HG02623 (cell line): ENCODE data around the gene GPAT3.
"Not testable (repeated sequence)": the region's sequence is repeated elsewhere in the genome, so short reads cannot be mapped to it uniquely, and the experiment has no call there.

Experiments used
- ATAC-seq: cut with Tn5 transposase; IDR thresholded peaks from one replicate; pipeline ENCODE4 v1.9.1; 2021; ENCODE audit warnings: moderate library complexity; ENCODE audit not compliant: unreplicated experiment

The GPAT3 gene

DNA sequence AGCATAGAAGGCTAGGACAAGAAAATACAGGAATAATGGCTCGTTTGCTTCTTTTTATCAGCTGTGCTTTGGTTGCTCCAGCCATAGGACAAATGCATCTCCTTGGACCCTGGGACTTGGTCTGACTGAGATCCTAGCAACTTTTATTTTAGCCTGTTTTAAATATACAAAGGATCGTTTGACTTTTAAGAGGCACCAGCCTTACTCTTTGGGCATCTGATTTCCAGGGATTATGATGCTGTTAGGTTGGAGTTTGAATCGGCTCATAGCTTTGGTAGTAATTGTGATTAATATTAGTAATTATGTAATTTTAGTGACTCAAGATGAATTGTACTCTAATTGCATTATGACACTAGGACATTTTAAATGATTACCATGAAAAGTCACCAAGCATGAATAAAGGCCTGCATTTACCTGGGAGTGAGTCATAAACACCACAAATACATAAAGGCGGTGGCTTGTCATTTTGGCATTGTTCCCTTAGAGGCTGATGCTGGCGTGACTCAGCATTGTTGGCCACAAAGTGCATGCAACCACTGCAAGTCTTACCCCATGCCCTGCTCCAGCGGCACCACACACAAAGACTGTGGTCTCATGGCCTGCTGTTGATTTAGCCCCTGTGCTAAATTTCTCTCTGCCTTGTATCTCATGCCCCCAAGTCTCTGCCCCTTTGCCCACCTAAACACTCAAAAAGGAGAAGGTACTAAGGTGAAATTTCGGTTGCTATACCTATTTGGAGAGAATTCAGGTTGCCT, 12.4 kb downstream of the GPAT3 start:
- ATAC-seq, result peak; percentile 90

DNA sequence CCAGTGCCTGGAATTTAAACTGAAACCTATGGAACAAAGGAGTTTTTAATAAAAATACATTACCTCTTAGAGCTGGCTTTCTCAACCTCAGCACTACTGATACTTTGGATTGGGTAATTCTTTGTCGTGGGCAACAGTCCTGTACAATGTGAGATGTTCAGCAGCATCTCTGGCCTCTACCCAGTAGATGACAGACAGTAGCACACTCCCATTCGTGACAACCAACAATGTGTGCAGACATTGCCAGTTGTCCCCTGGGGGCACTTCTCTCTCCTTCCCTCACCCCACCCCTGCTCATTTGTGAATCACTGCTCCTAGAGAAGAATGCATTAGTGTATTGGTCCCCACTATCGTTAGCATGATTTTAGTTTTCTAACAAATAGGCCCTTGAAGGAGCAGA, 16.2 kb downstream of the GPAT3 start:
- no peak for ATAC-seq

DNA sequence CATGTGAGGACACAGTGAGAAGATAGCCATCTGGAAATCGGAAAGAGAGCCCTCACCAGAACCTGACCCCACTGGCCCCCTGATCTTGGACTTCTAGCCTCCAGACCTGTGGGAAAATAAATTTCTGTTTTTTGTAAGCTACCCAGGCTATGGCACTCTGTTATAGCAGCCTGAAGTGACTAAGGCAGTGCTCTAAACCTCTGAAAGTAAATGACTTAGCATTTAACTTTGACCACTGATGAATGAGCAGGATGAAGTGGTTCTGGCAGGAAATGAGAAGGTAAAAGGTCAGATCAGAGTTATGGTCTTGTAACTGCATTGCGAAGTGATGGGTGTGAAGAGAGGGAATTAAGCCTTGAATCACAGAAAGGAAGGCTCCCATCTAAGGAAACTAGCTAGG, 17.0 kb downstream of the GPAT3 start:
- ATAC-seq, result peak; percentile 48

DNA sequence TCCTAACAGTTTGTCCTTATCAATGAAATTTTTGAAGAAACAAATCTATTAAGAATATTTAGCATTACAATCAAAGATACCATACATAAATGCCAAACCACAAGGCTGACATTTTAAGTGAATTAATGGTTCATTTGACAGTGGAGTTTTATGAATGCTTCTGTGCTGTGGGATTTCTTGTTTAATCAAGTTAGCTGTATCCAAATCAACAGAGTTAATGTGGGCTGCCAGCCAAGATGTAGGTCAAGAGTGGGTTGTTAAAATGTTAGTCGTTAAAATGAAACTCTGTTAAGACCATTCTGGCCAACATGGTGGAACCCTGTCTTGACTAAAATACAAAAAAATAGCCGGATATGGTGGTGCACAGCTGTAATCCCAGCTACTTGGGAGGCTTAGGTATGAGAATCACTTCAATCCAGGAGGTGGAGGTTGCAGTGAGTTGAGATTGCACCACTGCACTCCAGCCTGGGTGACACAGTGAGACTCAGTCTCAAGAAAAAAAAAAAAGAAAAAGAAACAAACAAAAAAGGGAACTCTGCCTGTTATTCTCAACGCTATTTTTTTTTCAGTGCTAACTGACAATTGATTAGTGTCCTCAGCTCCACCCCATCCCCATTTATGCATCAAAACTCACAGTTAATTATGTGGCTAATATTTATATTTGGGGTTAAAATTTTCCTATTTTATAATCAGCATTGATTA, 20.2 kb downstream of the GPAT3 start:
- no peak for ATAC-seq

DNA sequence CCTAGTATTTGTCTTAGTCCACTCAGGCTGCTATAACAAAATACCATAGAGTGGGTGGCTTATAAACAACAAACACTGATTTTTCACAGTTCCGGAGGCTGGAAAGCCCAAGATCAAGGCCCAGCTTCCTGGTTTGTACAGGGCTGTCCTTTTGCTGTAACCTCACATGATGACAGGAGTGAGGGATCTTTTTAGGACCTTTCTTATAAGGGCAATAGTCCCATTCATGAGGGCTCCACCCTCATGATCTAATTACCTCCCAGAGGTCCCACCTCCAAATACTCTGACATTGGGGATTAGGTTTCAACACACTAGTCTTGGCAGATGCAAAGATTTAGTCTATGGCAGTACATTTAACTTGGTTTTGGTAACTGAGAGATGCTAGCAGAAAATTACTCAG, 20.9 kb downstream of the GPAT3 start:
- ATAC-seq, result no peak

DNA sequence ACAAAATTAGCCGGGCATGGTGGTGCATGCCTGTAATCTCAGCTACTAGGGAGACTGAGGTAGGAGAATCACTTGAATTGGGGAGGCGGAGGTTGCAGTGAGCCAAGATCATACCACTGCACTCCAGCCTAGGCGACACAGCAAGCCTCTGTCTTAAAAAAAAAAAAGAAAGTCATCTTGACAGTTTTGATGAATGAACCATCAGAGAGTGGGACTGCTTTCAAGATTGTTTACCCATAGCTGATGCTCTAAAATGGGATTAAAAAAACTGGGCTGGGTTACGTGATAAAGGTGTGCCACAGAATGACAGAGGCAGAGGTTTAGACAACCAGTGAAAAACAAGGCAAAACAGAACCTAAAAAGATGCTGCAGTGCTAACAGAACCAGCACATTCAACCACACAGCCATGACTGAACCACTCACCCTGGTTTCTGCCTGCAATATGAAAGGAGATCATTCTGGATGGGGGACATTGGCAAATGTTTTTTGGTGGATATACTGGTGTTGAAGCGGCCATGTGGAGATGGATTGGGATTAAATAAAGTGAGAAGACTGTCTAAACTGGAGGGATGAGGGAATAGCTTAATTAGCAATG, 22.2 kb downstream of the GPAT3 start:
- ATAC-seq, result no peak

DNA sequence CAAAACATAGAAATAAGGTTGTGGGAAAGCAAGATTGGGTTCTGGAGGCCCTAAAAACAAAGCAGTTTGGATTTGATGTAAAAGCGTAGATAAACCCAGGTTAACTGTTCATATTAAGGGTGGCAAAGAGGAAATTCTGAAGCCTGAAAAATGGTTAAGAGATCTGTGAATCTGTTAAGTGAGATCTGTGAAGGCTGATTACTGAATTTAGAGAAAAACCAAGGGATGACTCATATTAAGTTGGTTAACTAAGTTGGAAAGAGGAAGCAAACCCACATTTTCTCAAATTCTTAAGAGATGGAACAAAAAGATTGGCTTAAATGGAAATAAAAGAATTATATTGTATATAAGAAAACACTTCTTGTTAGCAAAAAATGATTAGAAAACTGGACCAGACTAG, 22.8 kb downstream of the GPAT3 start:
- no peak for ATAC-seq

DNA sequence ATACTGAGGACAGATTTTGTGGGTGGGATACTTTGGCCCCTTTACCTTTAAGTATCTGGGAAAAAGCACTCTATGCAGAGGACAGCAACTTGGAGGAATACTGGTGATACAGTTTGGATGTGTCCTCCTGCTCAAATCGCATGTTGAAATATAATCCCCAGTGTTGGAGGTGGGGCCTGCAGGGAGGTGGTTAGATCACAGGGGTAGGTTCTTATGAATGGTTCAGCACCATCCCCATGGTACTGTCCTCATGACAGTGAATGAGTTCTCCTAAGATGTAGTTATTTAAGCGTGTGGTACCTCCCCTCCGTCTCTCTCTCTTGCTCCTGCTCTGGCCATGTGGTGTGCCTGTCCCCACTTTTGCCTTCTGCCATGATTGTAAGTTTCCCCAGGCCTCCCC, 24.6 kb downstream of the GPAT3 start:
- no peak for ATAC-seq

DNA sequence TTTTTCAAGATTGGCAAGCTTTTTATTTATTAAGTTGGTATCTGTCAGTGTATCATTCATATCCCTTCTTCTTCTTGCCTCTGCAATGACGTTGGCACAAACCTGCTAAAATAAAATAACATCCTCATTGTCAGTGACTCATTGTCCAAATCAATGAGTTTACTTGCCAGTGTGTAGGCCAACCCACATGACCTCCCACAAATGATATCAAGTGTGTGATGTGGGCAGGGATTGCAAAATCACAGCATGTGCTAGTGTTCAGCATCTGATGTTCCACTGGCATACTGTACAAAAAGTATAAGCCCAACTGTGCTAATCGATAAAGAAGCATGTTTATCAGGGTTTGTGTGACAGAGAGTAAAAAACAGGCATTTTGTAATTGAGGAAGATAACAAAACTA, 25.5 kb downstream of the GPAT3 start:
- no peak for ATAC-seq

DNA sequence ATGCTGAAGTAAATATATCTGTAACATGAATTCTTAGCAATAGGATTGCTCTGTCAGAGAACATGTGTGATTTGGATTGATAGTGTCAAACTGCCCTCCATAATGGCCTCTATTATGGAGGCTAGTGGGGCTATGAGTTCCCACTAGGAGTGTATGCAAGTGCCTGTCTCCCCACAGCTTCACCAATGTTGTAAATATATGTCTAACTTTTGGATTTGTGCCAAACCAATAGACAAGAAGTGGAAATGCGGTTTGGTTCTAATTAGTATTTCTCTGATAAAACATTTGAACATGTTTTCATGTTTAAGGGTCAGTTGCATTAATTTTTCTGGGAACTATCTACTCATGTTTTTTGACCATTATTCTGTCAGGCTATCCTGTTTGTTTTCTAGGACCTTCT, 28.1 kb downstream of the GPAT3 start:
- no peak for ATAC-seq

DNA sequence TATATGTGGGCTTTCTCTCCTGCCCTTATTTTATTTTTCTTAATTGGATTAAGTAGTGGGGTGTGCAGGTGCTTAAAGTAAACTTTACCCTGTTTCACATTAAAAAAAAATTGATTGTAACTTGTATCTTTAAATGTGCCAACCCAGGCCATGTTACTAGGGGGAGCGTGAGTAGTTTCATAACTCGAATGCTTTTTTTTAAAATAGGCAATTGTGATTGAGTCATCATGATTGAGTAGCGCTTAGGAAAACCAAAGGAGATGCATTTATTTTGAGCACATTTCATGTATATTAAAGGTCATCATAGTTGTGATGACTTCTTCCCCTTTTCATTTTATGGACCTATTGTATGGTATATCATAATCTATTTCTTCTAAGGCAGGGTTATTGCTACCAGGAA, 32.2 kb downstream of the GPAT3 start:
- no peak for ATAC-seq

DNA sequence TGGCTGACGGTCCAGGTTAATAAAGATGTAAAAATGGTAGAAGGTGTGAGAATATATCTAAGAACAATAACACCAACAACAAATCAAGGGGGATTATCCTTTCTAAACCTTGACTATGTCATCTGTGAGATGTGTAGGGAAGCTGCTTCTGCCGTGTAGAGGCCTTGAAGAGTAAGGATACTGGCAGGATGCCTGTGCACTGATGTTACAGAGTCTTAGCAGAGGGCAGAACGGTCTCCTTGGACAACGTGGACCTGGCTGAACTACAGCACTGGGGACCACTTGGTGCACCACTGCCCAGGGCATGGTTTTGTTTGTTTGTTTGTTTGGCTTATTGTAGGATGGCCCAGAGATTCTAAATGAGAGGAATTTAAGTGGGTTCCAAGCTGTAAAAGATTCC, 33.5 kb downstream of the GPAT3 start:
- no peak for ATAC-seq

DNA sequence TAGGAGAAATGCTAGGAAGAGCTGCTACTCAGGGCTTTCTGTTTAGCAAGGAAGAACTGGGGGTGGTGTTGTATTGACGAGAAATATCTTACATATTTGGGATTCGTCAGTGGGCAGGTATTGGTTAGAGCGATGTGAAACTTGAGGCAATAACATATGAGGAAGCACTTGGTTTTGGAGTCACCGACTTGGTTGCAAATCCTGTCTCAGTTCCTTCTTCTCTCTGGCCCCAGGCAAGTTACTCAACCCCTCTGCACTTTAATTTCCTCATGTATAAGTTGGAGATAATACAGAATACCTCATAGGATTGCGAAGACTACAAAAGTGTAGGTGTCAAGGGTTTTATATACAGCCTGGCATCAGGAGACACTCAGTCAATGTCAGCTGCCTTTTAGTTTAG, 34.1 kb downstream of the GPAT3 start:
- no peak for ATAC-seq

DNA sequence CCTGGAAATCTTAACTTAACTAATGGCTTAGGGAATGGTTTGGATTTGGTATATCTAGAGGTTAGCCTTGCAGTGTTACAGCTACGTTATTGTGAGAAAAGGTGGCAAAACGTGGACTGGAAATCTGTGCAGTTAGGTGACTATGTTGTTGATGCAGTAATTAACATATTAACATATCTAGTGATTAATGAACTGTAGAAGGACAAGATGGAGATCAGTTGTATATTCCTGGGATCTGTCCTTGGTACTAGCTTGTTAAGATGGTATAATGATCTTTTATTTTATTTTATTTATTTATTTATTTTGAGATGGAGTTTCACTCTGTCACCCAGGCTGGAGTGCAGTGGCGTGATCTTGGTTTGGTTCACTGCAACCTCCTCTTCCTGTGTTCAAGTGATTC, 36.9 kb downstream of the GPAT3 start:
- ATAC-seq, result no peak

DNA sequence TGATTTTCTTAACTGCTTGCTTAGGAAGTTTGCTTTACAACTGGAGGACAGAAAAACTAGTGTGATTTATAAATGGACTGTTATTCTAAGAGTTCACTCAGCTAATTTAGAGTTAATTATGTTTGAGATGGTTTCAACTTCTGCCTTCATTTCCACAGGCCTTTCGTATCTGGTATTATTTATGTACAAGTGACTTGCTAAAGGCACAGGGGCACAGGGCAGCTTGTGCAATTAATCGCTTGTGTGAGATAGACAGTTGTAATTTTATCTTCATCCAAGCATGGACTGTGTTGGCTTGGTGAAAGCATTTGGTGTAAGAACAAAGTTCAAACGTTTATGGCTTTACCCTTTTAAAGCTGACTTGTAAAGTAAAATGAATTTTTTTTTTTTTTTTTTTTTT, 38.3 kb downstream of the GPAT3 start:
- no peak for ATAC-seq

DNA sequence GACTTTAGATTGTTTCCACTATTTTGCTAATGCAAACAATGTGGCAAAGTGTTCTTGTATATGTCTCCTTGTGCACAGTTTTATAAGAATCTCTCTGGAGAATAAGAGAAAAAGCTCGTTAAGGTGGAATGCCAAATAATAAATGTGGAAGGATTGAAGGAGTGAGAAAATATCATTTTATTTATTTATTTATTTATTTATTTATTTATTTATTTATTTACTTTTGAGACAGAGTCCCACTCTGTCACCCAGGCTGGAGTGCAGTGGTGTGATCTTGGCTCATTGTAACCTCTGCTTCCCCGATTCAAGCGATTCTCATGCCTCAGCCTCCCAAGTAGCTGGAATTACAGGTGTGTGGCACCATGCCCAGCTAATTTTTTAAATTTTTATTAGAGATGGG, 40.3 kb downstream of the GPAT3 start:
- not testable (repeated sequence) for ATAC-seq

DNA sequence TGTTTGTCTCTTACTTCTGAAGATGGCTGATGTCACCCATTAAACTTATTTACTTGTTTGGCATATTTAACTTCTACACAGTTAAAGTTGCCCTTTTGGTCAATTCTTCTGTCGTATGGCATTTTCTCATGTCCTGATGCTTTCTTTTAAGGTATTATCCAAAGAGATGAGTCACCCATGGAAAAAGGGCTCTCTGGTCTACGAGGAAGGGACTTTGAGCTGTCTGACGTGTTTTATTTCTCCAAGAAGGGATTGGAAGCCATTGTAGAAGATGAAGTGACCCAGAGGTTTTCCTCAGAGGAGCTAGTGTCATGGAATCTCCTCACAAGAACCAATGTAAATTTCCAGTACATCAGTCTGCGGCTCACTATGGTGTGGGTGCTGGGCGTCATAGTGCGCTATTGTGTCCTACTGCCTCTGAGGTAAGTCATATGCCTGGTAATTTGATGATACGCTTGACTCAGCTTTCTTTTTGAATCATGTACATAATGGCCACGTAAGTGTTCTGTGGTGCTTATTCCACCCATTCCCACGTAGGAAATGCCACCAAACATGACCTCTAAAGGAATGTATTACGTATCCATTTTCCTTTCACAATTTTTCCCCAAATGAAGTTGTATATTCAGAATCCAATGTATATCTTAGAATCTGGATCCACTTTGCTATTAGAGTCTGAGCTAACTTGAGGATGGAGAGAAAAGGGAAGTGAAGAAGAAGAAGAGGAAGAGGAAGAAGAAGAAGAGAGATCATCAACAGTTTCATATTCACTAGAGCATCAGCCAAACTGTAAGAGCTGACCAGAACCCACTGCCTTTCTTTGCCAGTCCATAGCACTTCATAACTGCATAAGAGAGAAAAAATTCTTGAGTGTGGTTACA, 45.7 kb downstream of the GPAT3 start:
- ATAC-seq, result peak; percentile 88

DNA sequence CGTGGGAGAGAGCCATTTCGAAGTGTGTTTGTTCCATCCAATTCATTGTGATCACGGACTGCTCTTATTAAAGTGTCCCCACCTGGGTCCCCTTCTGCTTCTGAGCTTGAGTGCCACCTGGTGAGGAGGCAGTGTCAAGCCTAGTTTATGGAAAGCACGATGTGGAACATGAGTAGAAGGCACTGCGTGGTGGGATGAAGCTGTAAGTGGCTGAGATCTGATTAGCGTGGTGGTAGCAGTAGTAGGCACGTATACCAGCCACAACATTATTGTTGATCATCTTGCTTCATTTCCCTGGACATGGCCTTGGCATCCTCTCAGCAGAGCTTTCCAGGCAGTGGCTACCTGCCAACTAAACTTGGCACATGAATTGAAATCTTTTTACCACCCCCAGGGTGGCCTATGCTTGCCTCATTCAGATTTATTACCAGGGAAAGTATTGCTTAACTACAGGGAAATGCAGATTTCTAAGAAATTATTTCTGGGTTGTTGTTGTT, 46.4 kb downstream of the GPAT3 start:
- ATAC-seq, result peak; percentile 49

DNA sequence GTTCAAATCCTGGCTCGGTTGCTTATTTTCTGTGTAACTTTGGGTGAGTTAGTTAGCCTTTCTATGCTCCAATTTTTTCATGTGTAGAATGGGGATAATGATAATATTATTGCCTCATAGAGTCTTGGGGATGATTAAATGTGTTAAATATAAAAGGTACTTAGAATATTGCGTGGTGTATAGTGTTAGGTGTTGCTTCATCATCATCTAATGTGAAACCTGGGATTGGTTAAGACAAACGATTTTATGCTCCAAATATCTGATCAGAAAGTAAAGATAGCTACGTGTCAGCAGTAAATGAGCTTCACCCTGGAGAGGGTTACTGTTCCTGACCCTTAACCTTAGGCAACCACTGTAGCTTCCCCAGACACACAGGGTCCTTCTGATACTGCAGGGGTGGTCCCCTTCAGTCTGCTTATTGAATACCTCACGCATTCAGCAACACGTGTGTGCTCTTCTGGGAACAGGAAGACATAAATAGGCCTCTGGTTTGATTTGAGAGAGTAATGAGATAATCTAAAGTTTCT, 50.1 kb downstream of the GPAT3 start:
- ATAC-seq, result no peak

DNA sequence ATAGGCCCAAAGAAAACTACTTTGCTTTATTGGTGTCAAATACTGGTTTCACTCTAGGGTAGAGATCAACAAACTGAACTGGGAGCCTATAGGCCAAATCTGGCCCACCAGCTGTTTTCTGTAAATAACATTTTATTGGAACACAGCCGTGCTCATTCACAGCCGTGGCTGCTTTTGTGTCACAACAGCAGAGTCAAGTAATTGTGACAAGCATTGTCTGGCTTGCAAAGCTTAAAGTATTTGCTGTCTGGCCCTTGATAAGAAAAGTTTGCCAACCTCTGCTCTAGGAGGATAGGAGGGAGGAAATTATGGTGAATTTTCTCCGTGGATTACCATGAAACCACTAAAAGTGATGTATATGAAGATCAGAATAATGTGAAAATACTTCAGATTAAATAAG, 53.4 kb downstream of the GPAT3 start:
- no peak for ATAC-seq

DNA sequence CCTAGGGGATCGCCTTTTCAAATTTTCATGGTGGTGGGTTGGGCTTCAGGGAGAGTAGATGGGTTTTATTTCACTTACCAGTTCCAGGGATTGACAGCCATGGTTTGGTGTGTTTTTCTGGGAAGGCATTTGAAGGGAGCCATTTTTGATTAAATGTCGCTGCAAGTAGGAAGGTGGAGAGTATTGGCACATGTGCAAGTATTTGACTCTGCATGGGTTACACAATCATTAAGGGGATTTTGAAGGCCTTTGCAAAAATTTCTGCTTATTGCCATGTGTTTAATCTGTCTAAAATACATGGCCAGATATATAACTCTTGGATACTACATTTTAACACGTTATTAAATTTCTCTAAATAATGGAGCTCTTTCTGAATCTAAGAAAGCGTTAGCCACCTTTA, 55.1 kb downstream of the GPAT3 start:
- ATAC-seq, result no peak
